Keratinocyte (primary cell): ENCODE data around the gene SSBP4.

Source experiments
- CTCF ChIP-seq, 3 experiments: IDR thresholded peaks in 1 of 3; conservative IDR thresholded peaks in 1 of 3; optimal IDR thresholded peaks in 1 of 3; 2 replicates in 2 of 3; 3 replicates in 1 of 3; pipeline versions ENCODE3 to v1.5.1; 2011; ENCODE audit warnings: low read length in 3 of 3, mild to moderate bottlenecking in 3 of 3, moderate library complexity in 2 of 3, control low read depth in 1 of 3, inconsistent platforms in 1 of 3; ENCODE audit not compliant: insufficient read depth in 2 of 3; ENCODE audit errors: extremely low read depth in 1 of 3
- EZH2 ChIP-seq: IDR thresholded peaks from one replicate; pipeline ENCODE4 v1.6.1; 2012; ENCODE audit warnings: inconsistent platforms, mild to moderate bottlenecking, low read length, moderate library complexity

- TF ChIP-seq CTCF (optimal IDR thresholded peaks at IDR 0.05 in 1 of 3, IDR thresholded peaks at IDR 0.05 in 1 of 3, conservative IDR thresholded peaks at IDR 0.05 in 1 of 3; ENCODE audit: extremely low read depth in 1 of 3, insufficient read depth in 2 of 3, low read length in 3 of 3) (no peak), EZH2 (no peak)
Measured at GRCh38 chr19:18386543-18387271, 32.5 kb upstream of the SSBP4 start.
